Liver (tissue), 9 donors: ENCODE measurements around the gene PCBP2. TPM values are rescaled to one million over a fixed set of nuclear protein-coding genes. Genes with fewer than 3 reads are reported as not detected.

Experiments
- DNase-seq: peaks from one replicate; pipeline ENCODE4 v3.0.0-alpha.2; 2017; ENCODE audit warnings: low spot score
- H3K27ac ChIP-seq, 2 donors: one replicate each; pipeline ENCODE4 v1.7.0; 2013; ENCODE audit warnings: inconsistent platforms in 2 of 2, low read length in 2 of 2, control low read depth in 1 of 2, low read depth in 1 of 2, mild to moderate bottlenecking in 1 of 2
- H3K27me3 ChIP-seq, 4 donors: one replicate each; pipeline versions ENCODE4 v1.6.1 to v1.7.0; 2013; ENCODE audit warnings: low read length in 3 of 4, inconsistent platforms in 1 of 4, mild to moderate bottlenecking in 1 of 4, moderate library complexity in 1 of 4; ENCODE audit not compliant: control insufficient read depth in 4 of 4, insufficient read depth in 4 of 4
- H3K36me3 ChIP-seq, 4 donors: one replicate each; pipeline versions ENCODE4 v1.6.1 to v1.7.0; 2013; ENCODE audit warnings: low read length in 3 of 4, mild to moderate bottlenecking in 3 of 4, low read depth in 1 of 4, moderate library complexity in 1 of 4; ENCODE audit not compliant: control insufficient read depth in 4 of 4, insufficient read depth in 3 of 4
- H3K4me1 ChIP-seq, 4 donors: one replicate each; pipeline versions ENCODE4 v1.6.1 to v1.7.0; 2013; ENCODE audit warnings: low read length in 3 of 4, mild to moderate bottlenecking in 3 of 4, moderate library complexity in 1 of 4; ENCODE audit not compliant: control insufficient read depth in 4 of 4, insufficient read depth in 4 of 4
- H3K4me3 ChIP-seq, 3 donors: one replicate each; pipeline versions ENCODE4 v1.6.1 to v1.7.0; 2013; ENCODE audit warnings: low read length in 3 of 3, control low read depth in 1 of 3, low read depth in 1 of 3, mild to moderate bottlenecking in 1 of 3
- H3K9ac ChIP-seq, 2 donors: one replicate each; pipeline ENCODE4 v1.7.0; 2013; ENCODE audit warnings: low read length in 2 of 2, mild to moderate bottlenecking in 2 of 2, moderate library complexity in 2 of 2, control low read depth in 1 of 2, low read depth in 1 of 2
- H3K9me3 ChIP-seq, 4 donors: one replicate each; pipeline versions ENCODE4 v1.6.1 to v1.7.0; 2013; ENCODE audit warnings: low read length in 3 of 4; ENCODE audit not compliant: control insufficient read depth in 4 of 4
- CTCF ChIP-seq: fragments of 150-350 bp; IDR thresholded peaks from 2 replicates; pipeline ENCODE4 v1.5.1; 2017; ENCODE audit warnings: improper control_type of control experiment, low read depth, low read length; ENCODE audit not compliant: missing input control
- EGR1 ChIP-seq, 2 donors: IDR thresholded peaks; 2 replicates each; pipeline ENCODE4 v1.6.1; 2016 to 2018; ENCODE audit warnings: antibody characterized with exemption in 2 of 2, low read depth in 2 of 2
- FOXA1 ChIP-seq: IDR thresholded peaks from 2 replicates; pipeline ENCODE4 v1.6.1; 2016; ENCODE audit warnings: antibody characterized with exemption
- FOXA2 ChIP-seq: IDR thresholded peaks from 2 replicates; pipeline ENCODE4 v1.6.1; 2016; ENCODE audit warnings: antibody characterized with exemption
- GABPA ChIP-seq, 2 donors: IDR thresholded peaks in 1 of 2; conservative IDR thresholded peaks in 1 of 2; 2 replicates each; pipeline ENCODE4 v1.6.1; 2016; ENCODE audit warnings: antibody characterized with exemption in 2 of 2, mild to moderate bottlenecking in 1 of 2, moderate library complexity in 1 of 2
- HNF4G ChIP-seq: IDR thresholded peaks from 2 replicates; pipeline ENCODE4 v1.6.1; 2016; ENCODE audit warnings: antibody characterized with exemption
- JUND ChIP-seq, 2 donors: IDR thresholded peaks; 2 replicates each; pipeline ENCODE4 v1.6.1; 2016; ENCODE audit warnings: antibody characterized with exemption in 2 of 2
- NR2F2 ChIP-seq: IDR thresholded peaks from 2 replicates; pipeline ENCODE4 v1.6.1; 2016; ENCODE audit warnings: antibody characterized with exemption
- RAD21 ChIP-seq, 2 donors: IDR thresholded peaks; 2 replicates each; pipeline ENCODE4 v1.6.1; 2016; ENCODE audit warnings: antibody characterized with exemption in 2 of 2, mild to moderate bottlenecking in 2 of 2
- REST ChIP-seq: IDR thresholded peaks from 2 replicates; pipeline ENCODE4 v1.6.1; 2016; ENCODE audit warnings: antibody characterized with exemption, mild to moderate bottlenecking
- SP1 ChIP-seq: IDR thresholded peaks from 2 replicates; pipeline ENCODE4 v1.6.1; 2018; ENCODE audit warnings: antibody characterized with exemption, mild to moderate bottlenecking
- TAF1 ChIP-seq: conservative IDR thresholded peaks from 2 replicates; pipeline ENCODE4 v1.6.1; 2016; ENCODE audit warnings: antibody characterized with exemption, mild to moderate bottlenecking
- YY1 ChIP-seq: IDR thresholded peaks from 2 replicates; pipeline ENCODE4 v1.6.1; 2016; ENCODE audit warnings: antibody characterized with exemption, mild to moderate bottlenecking
- ZBTB33 ChIP-seq: IDR thresholded peaks from 2 replicates; pipeline ENCODE4 v1.6.1; 2016; ENCODE audit warnings: antibody characterized with exemption
- WGBS: extraction: QIAGEN DNeasy Blood & Tissue Kit; methylation state at CpG from one replicate; pipeline ENCODE4 v1.1.7; 2013; 5-methylcytosine and 5-hydroxymethylcytosine counted together
- polyA plus RNA-seq, 2 donors: library from polyadenylated mRNA; stranded (reverse) in 1 of 2; unstranded in 1 of 2; fragments of 200-250 nt in 1 of 2; fragments of >200 nt in 1 of 2; fragmentation: Nextera tagmentation in 1 of 2; extraction: Ambion mirVana in 1 of 2; gene quantifications; one replicate each; pipeline versions ENCODE4 v1.2.1 to v1.2.3, GENCODE V29; 2013 to 2015
- total RNA-seq, 2 donors: library from RNA; depleted of rRNA; stranded (reverse); fragments of >200 nt; gene quantifications; one replicate each; pipeline ENCODE4 v1.2.3, GENCODE V29; 2014
- TF ChIP-seq, protein P1 (sequence below): IDR thresholded peaks from 2 replicates; pipeline ENCODE4 v1.6.1; 2016; ENCODE audit warnings: antibody characterized with exemption
- TF ChIP-seq, protein P2 (sequence below): IDR thresholded peaks from 2 replicates; pipeline ENCODE4 v1.6.1; 2016; ENCODE audit warnings: antibody characterized with exemption
- donor health status: healthy.
- donor health status: healthy.
- donor health status: healthy.
- donor health status: healthy.
- donor health status: healthy.

PCBP2 gene
- total and polyA plus RNA-seq, 4 donors: 130 to 377 (median 223) TPM

DNA sequence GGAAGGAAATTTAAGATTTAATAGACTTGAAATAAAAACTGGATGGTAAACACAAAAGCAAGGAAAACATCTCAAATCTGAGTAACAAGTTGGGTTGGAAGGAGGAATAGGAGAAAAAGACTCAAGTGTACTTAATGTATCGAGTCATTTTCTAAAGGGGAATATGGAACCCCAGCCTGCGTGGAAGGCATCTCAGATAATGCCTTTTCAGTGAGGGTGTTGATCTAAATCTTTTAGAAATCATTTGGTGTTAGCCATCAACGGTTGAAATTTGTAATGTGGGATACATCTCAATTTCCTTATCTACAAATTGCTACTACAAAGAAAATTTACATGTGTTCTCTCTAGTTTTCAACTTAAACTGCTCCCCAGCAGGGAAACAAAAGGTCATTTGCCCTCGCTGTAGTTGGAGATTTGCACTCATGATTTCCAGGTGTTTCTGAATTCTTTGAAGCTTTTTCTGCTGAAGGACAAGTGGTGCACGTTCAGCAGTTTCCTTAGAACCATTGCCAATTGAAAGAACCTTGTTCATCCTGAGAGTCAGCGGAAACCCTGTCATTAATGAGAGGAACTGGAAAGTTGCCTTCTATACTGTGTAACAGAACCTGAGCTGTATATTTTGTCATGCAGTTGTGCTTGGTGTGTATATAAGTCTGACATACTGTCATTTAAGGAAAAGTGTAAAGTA lies 2.2 kb downstream of the PCBP2 start:
- H3K27me3 ChIP-seq: no peaks in the 10 kb centered on the region
- no peak overlapping the region for H3K4me3 ChIP-seq
- peaks cover 21 to 47% (median 45%) of the 10 kb centered on the region in 4 donors for H3K36me3 ChIP-seq
- no peak for DNase-seq
- WGBS: 38% methylated on average over 6 of the region's 6 CpGs
- TF ChIP-seq YY1: no peak
- TF ChIP-seq, protein P1, sequence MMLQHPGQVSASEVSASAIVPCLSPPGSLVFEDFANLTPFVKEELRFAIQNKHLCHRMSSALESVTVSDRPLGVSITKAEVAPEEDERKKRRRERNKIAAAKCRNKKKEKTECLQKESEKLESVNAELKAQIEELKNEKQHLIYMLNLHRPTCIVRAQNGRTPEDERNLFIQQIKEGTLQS: no peak
- no peak for TF ChIP-seq SP1
- no peak for TF ChIP-seq REST
- no peak for TF ChIP-seq EGR1 (IDR thresholded peaks at IDR 0.05; ENCODE audit: low read depth in 2 of 2)
- no peak for TF ChIP-seq FOXA1
- TF ChIP-seq CTCF: no peak
- no peak for TF ChIP-seq HNF4G
- no peak for TF ChIP-seq TAF1
- no peak for TF ChIP-seq JUND (IDR thresholded peaks at IDR 0.05)
- no peak for TF ChIP-seq FOXA2
- no peak for TF ChIP-seq ZBTB33
- TF ChIP-seq GABPA (IDR thresholded peaks at IDR 0.05 in 1 of 2, conservative IDR thresholded peaks at IDR 0.05 in 1 of 2): no peak
- TF ChIP-seq NR2F2: no peak
- TF ChIP-seq RAD21 (IDR thresholded peaks at IDR 0.05): no peak
- TF ChIP-seq, protein P2, sequence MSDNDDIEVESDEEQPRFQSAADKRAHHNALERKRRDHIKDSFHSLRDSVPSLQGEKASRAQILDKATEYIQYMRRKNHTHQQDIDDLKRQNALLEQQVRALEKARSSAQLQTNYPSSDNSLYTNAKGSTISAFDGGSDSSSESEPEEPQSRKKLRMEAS: no peak
- peak overlapping the region in 1 of 2 donors; percentile 92 for H3K9ac ChIP-seq
- H3K27ac ChIP-seq: no peak overlapping the region
- peaks cover 0 to 21% (median 18%) of the 10 kb centered on the region in 4 donors for H3K4me1 ChIP-seq
- no peaks in the 10 kb centered on the region for H3K9me3 ChIP-seq
